ENCODE data around the gene CRACR2B. TPM values are rescaled to one million over a fixed set of nuclear protein-coding genes. Genes with fewer than 3 reads are reported as not detected.
A peak's percentile ranks its signal among the peaks of the same experiment; 100 is the strongest.

Gene CRACR2B
- total and polyA plus RNA-seq, 10 of the 15 experiments (the other 5 are each of a cell fraction or from before 2014, with no cell fraction given), result 0.10 to 33.7 (median 12.7) TPM

DNA sequence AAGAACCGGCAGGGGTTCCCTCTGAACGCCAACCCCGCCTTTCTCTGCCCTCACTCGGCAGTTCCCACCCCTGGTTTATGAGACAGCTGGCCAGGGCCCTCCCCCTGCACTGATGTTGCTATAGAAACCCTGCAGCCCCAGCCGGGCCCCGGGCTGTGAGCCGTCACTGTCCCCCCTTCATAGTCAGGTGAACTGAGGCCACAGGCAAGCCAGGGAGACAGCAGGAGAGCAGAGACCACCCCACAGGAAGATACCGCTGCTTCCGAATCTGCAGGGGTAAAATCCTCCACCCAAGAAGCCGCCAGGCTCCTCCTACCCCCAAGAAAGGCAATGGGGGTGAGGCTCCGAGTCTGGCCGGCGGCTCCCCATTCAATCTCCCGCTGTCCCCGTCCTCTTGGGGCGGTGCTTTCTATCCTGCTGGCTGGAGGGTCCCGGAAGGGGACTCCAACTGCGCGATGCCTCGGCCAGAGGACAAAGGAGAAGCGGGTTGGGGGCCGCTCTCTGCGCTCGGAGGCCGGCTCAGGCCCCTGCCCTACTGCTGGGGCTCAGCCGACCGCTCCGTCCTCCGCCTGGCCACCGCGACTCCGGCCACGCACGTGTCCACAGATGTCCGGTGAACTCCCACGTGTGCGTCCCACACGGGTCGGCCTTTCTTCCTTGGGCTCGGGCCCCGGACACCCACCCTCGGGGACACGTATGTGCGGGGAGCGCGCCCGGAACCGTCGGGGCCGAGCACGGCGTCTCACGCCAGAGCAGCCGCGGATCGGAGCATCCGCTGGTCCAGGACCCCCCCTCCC lies 30.2 kb upstream of the CRACR2B start (continued):
- TF ChIP-seq ZNF687 (IDR thresholded peaks at IDR 0.05), result 0 out of 2 replicates have a peak, but pooled peaks have one; percentile 15
- no peak for TF ChIP-seq ELK1 (IDR thresholded peaks at IDR 0.05; ENCODE audit: low read depth, low read length)
- peak; percentile 93; the same call in 1 of the 2 replicates for TF ChIP-seq SIN3A (IDR thresholded peaks at IDR 0.05; ENCODE audit: low read depth, low read length)
- 0 out of 2 replicates have a peak, but pooled peaks have one; percentile 20 for TF ChIP-seq CREM (IDR thresholded peaks at IDR 0.05; ENCODE audit: low read depth)
- TF ChIP-seq, protein P1, sequence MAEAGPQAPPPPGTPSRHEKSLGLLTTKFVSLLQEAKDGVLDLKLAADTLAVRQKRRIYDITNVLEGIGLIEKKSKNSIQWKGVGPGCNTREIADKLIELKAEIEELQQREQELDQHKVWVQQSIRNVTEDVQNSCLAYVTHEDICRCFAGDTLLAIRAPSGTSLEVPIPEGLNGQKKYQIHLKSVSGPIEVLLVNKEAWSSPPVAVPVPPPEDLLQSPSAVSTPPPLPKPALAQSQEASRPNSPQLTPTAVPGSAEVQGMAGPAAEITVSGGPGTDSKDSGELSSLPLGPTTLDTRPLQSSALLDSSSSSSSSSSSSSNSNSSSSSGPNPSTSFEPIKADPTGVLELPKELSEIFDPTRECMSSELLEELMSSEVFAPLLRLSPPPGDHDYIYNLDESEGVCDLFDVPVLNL (IDR thresholded peaks at IDR 0.05; ENCODE audit: low read depth, low read length), result no peak
- TF ChIP-seq CREB1 (IDR thresholded peaks at IDR 0.05; ENCODE audit: low read depth), result no peak; the same call in 1 of the 2 replicates
- TF ChIP-seq MAX (IDR thresholded peaks at IDR 0.05; ENCODE audit: low read depth, low read length), result peak; percentile 49
- 0 out of 2 replicates have a peak, but pooled peaks have one; percentile 11 for TF ChIP-seq CHD2 (IDR thresholded peaks at IDR 0.05; ENCODE audit: borderline replicate concordance, low read depth, low read length)
- peak; percentile 7; the same call in 1 of the 2 replicates for TF ChIP-seq HCFC1 (IDR thresholded peaks at IDR 0.05; ENCODE audit: low read length)
- 0 out of 2 replicates have a peak, but pooled peaks have one; percentile 47 for TF ChIP-seq TCF3 (IDR thresholded peaks at IDR 0.05; ENCODE audit: borderline replicate concordance, insufficient read depth, low read depth, low read length)
